ENCODE results near the gene TNNT3. TPM values are rescaled to one million over a fixed set of nuclear protein-coding genes. Genes with fewer than 3 reads are reported as not detected.
"Not testable (repeated sequence)": the region's sequence is repeated elsewhere in the genome, so short reads cannot be mapped to it uniquely, and the experiment has no call there.

TNNT3 gene
- total RNA-seq, 2 experiments from 2014 or later: 19.1 to 21.9 TPM

DNA sequence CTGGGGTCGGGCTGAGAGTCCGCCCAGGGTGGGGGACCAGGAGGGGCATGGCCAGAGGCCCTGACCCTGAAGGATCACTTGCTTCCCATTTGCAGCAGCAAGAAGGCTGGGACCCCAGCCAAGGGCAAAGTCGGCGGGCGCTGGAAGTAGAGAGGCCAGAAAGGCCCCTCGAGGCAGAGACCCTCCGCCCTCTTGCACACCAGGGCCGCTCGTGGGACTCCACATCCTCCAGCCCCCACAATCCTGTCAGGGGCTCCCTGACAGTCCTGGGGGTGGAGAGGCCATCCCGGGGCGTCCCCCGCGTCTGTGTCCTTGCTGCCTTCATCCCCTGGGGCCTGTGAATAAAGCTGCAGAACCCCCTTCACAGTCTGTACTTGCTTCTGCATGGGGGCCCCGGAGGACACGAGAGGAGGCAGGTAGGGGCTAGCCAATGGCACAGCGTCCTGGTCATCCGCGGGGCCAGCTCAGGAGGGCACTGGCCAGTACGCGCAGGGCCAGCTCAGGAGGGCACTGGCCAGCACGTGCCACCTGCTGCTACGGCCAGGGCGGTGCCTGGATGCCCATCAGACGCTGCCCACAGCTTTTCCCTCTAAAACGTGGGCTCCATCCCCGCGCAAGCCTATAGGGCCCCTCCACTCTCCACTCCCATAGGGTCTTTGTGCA lies 19.0 kb downstream of the TNNT3 start:
- ATAC-seq (ENCODE audit: poor library complexity): no peak
- peak in 1 of 14 experiments; percentile 0 for DNase-seq
- Histone ChIP-seq H3K4me3 (ENCODE audit: low read length) (no peak overlapping the region), H3K36me3 (ENCODE audit: insufficient read depth, low read length) (no peaks in the 10 kb centered on the region), H3K27me3 (ENCODE audit: control insufficient read depth in 1 of 2, insufficient read depth in 2 of 2, low read length in 2 of 2) (no peaks in the 10 kb centered on the region), H3K4me1 (ENCODE audit: insufficient read depth, low read length) (peaks cover 3% of the 10 kb centered on the region), H3K9me3 (ENCODE audit: control insufficient read depth in 1 of 2, insufficient read depth in 1 of 2, low read length in 2 of 2) (no peaks in the 10 kb centered on the region), H3K27ac (ENCODE audit: low read depth in 1 of 2, low read length in 2 of 2) (no peak overlapping the region)
- H3K27ac Mint-ChIP-seq: no peak overlapping the region
- no peaks in the 10 kb centered on the region for H3K36me3 Mint-ChIP-seq (ENCODE audit: low read depth)
- no peak overlapping the region for H3K4me3 Mint-ChIP-seq
- ChIA-PET CTCF (no interaction called here), POLR2A (no interaction called here)
- H3K27me3 Mint-ChIP-seq: peaks cover 4% of the 10 kb centered on the region
- H3K9me3 Mint-ChIP-seq: no peaks in the 10 kb centered on the region
- intact Hi-C loops (cut with DNase I, micrococcal nuclease): loop anchor here (1.0 kb wide), 3 partner anchors 23 to 44 kb away; no protein-coding TSS in a partner anchor
- H3K4me1 Mint-ChIP-seq (ENCODE audit: low read depth): no peaks in the 10 kb centered on the region
- TF ChIP-seq, protein P1, sequence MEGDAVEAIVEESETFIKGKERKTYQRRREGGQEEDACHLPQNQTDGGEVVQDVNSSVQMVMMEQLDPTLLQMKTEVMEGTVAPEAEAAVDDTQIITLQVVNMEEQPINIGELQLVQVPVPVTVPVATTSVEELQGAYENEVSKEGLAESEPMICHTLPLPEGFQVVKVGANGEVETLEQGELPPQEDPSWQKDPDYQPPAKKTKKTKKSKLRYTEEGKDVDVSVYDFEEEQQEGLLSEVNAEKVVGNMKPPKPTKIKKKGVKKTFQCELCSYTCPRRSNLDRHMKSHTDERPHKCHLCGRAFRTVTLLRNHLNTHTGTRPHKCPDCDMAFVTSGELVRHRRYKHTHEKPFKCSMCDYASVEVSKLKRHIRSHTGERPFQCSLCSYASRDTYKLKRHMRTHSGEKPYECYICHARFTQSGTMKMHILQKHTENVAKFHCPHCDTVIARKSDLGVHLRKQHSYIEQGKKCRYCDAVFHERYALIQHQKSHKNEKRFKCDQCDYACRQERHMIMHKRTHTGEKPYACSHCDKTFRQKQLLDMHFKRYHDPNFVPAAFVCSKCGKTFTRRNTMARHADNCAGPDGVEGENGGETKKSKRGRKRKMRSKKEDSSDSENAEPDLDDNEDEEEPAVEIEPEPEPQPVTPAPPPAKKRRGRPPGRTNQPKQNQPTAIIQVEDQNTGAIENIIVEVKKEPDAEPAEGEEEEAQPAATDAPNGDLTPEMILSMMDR (IDR thresholded peaks at IDR 0.05): no peak

DNA sequence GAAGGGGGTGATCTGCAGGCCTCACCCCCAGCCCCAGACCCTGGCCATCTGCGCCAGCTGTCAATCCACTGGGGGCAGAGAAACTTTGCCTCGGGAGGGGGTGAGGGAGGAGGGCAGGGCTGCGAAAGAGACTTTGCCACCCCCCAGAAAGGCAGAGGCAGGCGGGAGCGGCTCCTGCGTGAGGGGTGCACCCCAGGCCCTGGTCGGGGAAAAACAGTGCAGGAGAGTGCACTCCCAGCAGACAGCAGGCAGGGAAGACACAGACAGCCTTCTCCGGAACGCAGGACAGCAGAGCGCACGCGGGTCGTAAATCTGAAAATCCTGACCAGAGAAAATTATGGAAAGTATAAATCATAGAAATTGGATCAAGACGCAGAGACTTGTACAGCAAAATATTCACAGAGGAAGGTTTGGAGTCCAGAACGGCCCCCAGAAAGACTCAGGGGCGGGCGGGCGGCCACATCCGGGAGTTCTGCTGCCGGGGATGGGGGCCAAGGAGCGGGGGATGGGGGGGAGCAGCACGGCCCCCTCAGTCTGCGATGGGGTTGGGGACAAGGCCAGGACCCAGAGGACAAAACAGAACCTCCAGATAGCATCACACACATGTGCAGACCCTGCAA lies 19.6 kb downstream of the TNNT3 start:
- DNase-seq: peak in 1 of 14 experiments; percentile 1
- H3K36me3 Mint-ChIP-seq (ENCODE audit: low read depth): no peaks in the 10 kb centered on the region
- no peaks in the 10 kb centered on the region for H3K9me3 ChIP-seq (ENCODE audit: control insufficient read depth in 1 of 2, insufficient read depth in 1 of 2, low read length in 2 of 2)
- no peak overlapping the region for H3K27ac ChIP-seq (ENCODE audit: low read depth in 1 of 2, low read length in 2 of 2)
- ATAC-seq (ENCODE audit: poor library complexity): no peak
- no peaks in the 10 kb centered on the region for H3K4me1 Mint-ChIP-seq (ENCODE audit: low read depth)
- H3K27me3 ChIP-seq (ENCODE audit: control insufficient read depth in 1 of 2, insufficient read depth in 2 of 2, low read length in 2 of 2): no peaks in the 10 kb centered on the region
- no peak overlapping the region for H3K4me3 Mint-ChIP-seq
- TF ChIP-seq, protein P1 (IDR thresholded peaks at IDR 0.05): no peak
- no peak overlapping the region for H3K27ac Mint-ChIP-seq
- H3K9me3 Mint-ChIP-seq: no peaks in the 10 kb centered on the region
- no peaks in the 10 kb centered on the region for H3K36me3 ChIP-seq (ENCODE audit: insufficient read depth, low read length)
- CTCF ChIA-PET: no interaction called here
- POLR2A ChIA-PET: no interaction called here
- H3K4me1 ChIP-seq (ENCODE audit: insufficient read depth, low read length): peaks cover 3% of the 10 kb centered on the region
- peaks cover 4% of the 10 kb centered on the region for H3K27me3 Mint-ChIP-seq
- no peak overlapping the region for H3K4me3 ChIP-seq (ENCODE audit: low read length)
- intact Hi-C loops (cut with DNase I, micrococcal nuclease): loop anchor here (1.0 kb wide), 2 partner anchors 41 to 45 kb away; no protein-coding TSS in a partner anchor

DNA sequence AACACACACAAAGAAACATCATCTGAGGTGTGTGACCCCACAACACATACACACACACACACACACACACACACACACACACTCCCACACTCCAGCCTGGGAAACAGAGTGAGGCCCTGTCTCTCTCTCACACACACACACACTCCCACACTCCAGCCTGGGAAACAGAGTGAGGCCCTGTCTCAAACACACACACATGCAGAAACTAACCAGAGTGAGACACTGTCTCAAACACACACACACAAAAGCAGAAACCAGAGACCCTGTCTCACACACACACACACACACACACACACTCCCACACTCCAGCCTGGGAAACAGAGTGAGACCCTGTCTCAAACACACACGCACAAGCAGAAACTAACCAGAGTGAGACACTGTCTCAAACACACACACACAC lies 20.3 kb downstream of the TNNT3 start:
- H3K4me3 Mint-ChIP-seq; H3K27ac Mint-ChIP-seq; H3K27ac ChIP-seq (ENCODE audit: low read depth in 1 of 2, low read length in 2 of 2); H3K4me3 ChIP-seq (ENCODE audit: low read length); H3K36me3 Mint-ChIP-seq (ENCODE audit: low read depth); H3K27me3 ChIP-seq (ENCODE audit: control insufficient read depth in 1 of 2, insufficient read depth in 2 of 2, low read length in 2 of 2); H3K9me3 Mint-ChIP-seq; H3K9me3 ChIP-seq (ENCODE audit: control insufficient read depth in 1 of 2, insufficient read depth in 1 of 2, low read length in 2 of 2); CTCF ChIA-PET; H3K27me3 Mint-ChIP-seq; DNase-seq; H3K4me1 ChIP-seq (ENCODE audit: insufficient read depth, low read length); H3K4me1 Mint-ChIP-seq (ENCODE audit: low read depth); ATAC-seq (ENCODE audit: poor library complexity); POLR2A ChIA-PET; H3K36me3 ChIP-seq (ENCODE audit: insufficient read depth, low read length): not testable (repeated sequence)
- intact Hi-C loops (cut with DNase I, micrococcal nuclease): loop anchor here (1.0 kb wide), 2 partner anchors 41 to 45 kb away; no protein-coding TSS in a partner anchor
